ENCODE measurements around the gene RNF114. TPM values are rescaled to one million over a fixed set of nuclear protein-coding genes. Genes with fewer than 3 reads are reported as not detected.
"Not testable (repeated sequence)": the region's sequence is repeated elsewhere in the genome, so short reads cannot be mapped to it uniquely, and the experiment has no call there.

RNF114 gene
- total and polyA plus RNA-seq, 4 donors = 30.9 to 87.9 (median 40.9) TPM

DNA sequence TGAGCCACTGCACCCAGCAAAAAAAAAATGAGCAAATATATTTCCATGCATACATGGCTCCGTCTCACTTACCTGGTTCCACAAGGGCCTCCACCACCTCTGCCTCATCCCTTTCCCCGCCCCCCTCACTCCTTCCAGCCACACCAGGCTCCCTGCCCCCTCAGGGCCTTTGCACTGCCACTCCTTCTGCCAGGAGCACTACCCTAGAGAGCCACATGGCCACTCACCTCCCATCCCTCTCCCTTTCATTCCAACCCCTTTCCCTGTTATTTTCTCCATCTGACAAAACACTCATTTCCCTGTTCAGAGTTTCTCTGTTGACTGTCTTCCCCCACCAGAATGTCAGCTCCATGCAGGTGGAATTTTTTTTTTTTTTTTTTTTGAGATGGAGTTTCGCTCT is 59.4 kb downstream of the RNF114 start:
- no peak overlapping the region for H3K27ac ChIP-seq (ENCODE audit: low read depth in 1 of 2, low read length in 2 of 2)

DNA sequence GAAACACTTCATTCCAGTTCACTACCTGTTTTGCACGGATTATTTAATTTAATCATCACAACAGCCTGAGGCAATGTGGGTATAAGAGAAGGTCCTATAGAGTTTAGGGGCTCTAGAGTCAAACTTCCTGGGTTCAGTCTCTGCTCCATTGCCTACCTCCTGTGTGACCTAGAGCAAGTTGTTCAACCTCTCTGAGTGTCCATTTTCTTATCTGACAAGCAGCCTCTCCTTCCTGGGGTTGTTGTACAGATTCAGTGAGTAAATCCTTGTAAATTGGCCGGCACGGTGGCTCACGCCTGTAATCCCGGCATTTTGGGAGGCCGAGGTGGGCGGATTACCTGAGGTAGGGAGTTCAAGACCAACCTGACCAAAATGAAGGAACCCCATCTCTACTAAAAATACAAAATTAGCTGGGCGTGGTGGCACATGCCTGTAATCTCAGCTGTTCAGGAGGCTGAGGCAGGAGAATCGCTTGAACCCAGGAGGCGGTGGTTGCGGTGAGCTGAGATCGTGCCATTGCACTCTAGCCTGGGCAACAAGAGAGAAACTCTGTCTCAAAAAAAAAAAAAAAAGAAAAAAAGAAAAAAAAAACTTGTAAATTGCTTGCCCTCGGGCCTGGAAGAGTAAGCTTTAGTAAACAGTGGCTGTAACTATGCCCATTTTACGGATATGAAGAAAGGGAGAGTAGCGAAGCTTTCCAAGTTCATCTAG is 62.4 kb downstream of the RNF114 start:
- H3K27me3 ChIP-seq (ENCODE audit: control insufficient read depth in 4 of 4, insufficient read depth in 4 of 4, low read length in 3 of 4); H3K9me3 ChIP-seq (ENCODE audit: control insufficient read depth in 4 of 4, low read length in 3 of 4); H3K4me1 ChIP-seq (ENCODE audit: control insufficient read depth in 4 of 4, insufficient read depth in 4 of 4, low read length in 3 of 4); H3K4me3 ChIP-seq (ENCODE audit: low read depth in 1 of 3, low read length in 3 of 3); H3K36me3 ChIP-seq (ENCODE audit: control insufficient read depth in 4 of 4, insufficient read depth in 3 of 4, low read depth in 1 of 4, low read length in 3 of 4); DNase-seq (ENCODE audit: low spot score); H3K27ac ChIP-seq (ENCODE audit: low read depth in 1 of 2, low read length in 2 of 2); H3K9ac ChIP-seq (ENCODE audit: low read depth in 1 of 2, low read length in 2 of 2): not testable (repeated sequence)
- WGBS = 93% methylated on average over 15 of the region's 15 CpGs

More for the DNA sequence above, 59.4 kb downstream of the RNF114 start:
- H3K4me1 ChIP-seq (ENCODE audit: control insufficient read depth in 4 of 4, insufficient read depth in 4 of 4, low read length in 3 of 4) = no peaks in the 10 kb centered on the region
- H3K4me3 ChIP-seq (ENCODE audit: low read depth in 1 of 3, low read length in 3 of 3) = no peak overlapping the region
- DNase-seq (ENCODE audit: low spot score) = no peak
- WGBS = 96% methylated on average over 3 of the region's 3 CpGs
- no peak for TF ChIP-seq NR2F2 (IDR thresholded peaks at IDR 0.05)
- TF ChIP-seq MAX (IDR thresholded peaks at IDR 0.05) = no peak
- TF ChIP-seq ZBTB33 (IDR thresholded peaks at IDR 0.05) = no peak
- TF ChIP-seq JUND (IDR thresholded peaks at IDR 0.05) = no peak
- TF ChIP-seq, protein P1, sequence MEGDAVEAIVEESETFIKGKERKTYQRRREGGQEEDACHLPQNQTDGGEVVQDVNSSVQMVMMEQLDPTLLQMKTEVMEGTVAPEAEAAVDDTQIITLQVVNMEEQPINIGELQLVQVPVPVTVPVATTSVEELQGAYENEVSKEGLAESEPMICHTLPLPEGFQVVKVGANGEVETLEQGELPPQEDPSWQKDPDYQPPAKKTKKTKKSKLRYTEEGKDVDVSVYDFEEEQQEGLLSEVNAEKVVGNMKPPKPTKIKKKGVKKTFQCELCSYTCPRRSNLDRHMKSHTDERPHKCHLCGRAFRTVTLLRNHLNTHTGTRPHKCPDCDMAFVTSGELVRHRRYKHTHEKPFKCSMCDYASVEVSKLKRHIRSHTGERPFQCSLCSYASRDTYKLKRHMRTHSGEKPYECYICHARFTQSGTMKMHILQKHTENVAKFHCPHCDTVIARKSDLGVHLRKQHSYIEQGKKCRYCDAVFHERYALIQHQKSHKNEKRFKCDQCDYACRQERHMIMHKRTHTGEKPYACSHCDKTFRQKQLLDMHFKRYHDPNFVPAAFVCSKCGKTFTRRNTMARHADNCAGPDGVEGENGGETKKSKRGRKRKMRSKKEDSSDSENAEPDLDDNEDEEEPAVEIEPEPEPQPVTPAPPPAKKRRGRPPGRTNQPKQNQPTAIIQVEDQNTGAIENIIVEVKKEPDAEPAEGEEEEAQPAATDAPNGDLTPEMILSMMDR (IDR thresholded peaks at IDR 0.05; ENCODE audit: low read depth, low read length, missing input control) = no peak
- H3K9me3 ChIP-seq (ENCODE audit: control insufficient read depth in 4 of 4, low read length in 3 of 4) = no peaks in the 10 kb centered on the region
- no peaks in the 10 kb centered on the region for H3K36me3 ChIP-seq (ENCODE audit: control insufficient read depth in 4 of 4, insufficient read depth in 3 of 4, low read depth in 1 of 4, low read length in 3 of 4)
- no peaks in the 10 kb centered on the region for H3K27me3 ChIP-seq (ENCODE audit: control insufficient read depth in 4 of 4, insufficient read depth in 4 of 4, low read length in 3 of 4)
- no peak overlapping the region for H3K9ac ChIP-seq (ENCODE audit: low read depth in 1 of 2, low read length in 2 of 2)

DNA sequence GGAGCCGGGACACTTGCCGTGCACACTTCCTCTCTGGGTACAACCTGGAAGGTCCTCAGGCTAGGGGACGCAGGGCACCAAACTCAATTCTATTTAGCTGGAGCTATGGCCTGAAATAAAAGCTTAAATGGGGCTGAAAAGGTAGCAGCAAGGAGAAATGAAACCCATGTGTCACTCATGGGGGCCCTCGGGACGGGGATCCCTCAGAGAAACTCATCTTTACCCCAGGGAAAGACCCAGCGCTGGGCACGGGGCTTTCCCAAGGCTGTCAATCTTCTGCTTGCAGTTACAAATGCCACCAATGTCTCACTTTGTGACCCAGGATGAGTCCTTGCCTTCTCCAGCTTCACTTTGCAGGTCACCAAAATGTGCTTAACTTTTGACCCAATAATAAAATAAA is 63.1 kb downstream of the RNF114 start:
- DNase-seq (ENCODE audit: low spot score) = no peak
- TF ChIP-seq MAX (IDR thresholded peaks at IDR 0.05) = no peak
- TF ChIP-seq JUND (IDR thresholded peaks at IDR 0.05) = no peak
- TF ChIP-seq HNF4G (IDR thresholded peaks at IDR 0.05) = no peak
- TF ChIP-seq ZBTB33 (IDR thresholded peaks at IDR 0.05) = no peak
- H3K4me3 ChIP-seq (ENCODE audit: low read depth in 1 of 3, low read length in 3 of 3) = no peak overlapping the region
- no peak overlapping the region for H3K27ac ChIP-seq (ENCODE audit: low read depth in 1 of 2, low read length in 2 of 2)
- H3K9ac ChIP-seq (ENCODE audit: low read depth in 1 of 2, low read length in 2 of 2) = no peak overlapping the region
- H3K9me3 ChIP-seq (ENCODE audit: control insufficient read depth in 4 of 4, low read length in 3 of 4) = no peaks in the 10 kb centered on the region
- no peaks in the 10 kb centered on the region for H3K4me1 ChIP-seq (ENCODE audit: control insufficient read depth in 4 of 4, insufficient read depth in 4 of 4, low read length in 3 of 4)
- WGBS = 84% methylated on average over 7 of the region's 7 CpGs
- no peaks in the 10 kb centered on the region for H3K36me3 ChIP-seq (ENCODE audit: control insufficient read depth in 4 of 4, insufficient read depth in 3 of 4, low read depth in 1 of 4, low read length in 3 of 4)
- no peaks in the 10 kb centered on the region for H3K27me3 ChIP-seq (ENCODE audit: control insufficient read depth in 4 of 4, insufficient read depth in 4 of 4, low read length in 3 of 4)

DNA sequence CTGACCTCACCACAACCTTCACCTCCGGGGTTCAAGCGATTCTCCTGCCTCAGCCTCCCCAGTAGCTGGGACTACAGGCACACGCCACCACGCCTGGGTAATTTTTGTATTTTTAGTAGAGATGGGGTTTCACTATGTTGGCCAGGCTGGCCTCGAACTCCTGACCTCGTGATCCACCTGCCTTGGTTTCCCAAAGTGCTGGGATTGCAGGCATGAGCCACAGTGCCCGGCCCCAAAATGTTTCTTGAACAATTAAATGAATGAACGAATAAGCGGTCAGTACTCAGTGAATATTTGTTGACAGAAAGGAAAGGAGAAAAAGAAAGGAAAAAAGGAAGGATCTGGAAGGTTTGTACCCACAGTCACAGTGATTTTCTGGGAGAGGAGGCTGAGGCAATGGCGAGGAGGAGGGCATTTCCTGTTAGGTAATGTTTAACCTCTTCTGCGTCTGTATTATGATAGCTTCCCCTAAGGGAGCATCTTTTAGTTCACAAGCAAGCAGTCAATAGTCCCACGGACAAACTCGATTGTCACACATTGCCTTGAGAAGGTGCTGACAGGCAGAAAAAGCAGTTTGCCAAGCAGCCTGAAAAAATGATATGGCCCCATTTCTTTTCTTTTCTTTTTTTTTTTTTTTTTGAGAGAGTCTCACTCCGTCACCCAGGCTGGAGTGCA is 64.5 kb downstream of the RNF114 start:
- not testable (repeated sequence) for H3K36me3 ChIP-seq (ENCODE audit: control insufficient read depth in 4 of 4, insufficient read depth in 3 of 4, low read depth in 1 of 4, low read length in 3 of 4); H3K4me3 ChIP-seq (ENCODE audit: low read depth in 1 of 3, low read length in 3 of 3); DNase-seq (ENCODE audit: low spot score); H3K4me1 ChIP-seq (ENCODE audit: control insufficient read depth in 4 of 4, insufficient read depth in 4 of 4, low read length in 3 of 4); H3K9me3 ChIP-seq (ENCODE audit: control insufficient read depth in 4 of 4, low read length in 3 of 4); H3K27me3 ChIP-seq (ENCODE audit: control insufficient read depth in 4 of 4, insufficient read depth in 4 of 4, low read length in 3 of 4); H3K9ac ChIP-seq (ENCODE audit: low read depth in 1 of 2, low read length in 2 of 2); H3K27ac ChIP-seq (ENCODE audit: low read depth in 1 of 2, low read length in 2 of 2)
- 69% methylated on average over 14 of the region's 14 CpGs for WGBS
